Fibroblast of lung (primary cell): Measurements from ENCODE around the gene PBX4. TPM values are rescaled to one million over a fixed set of nuclear protein-coding genes. Genes with fewer than 3 reads are reported as not detected.

Experiments
- DNase-seq, 2 donors: peaks; one replicate each; pipeline versions ENCODE4 v3.0.0 to v3.0.0-alpha.2; 2010; ENCODE audit warnings: low read depth in 2 of 2
- H2AFZ ChIP-seq: 2 replicates; pipeline ENCODE4 v1.5.1; 2012; ENCODE audit warnings: low read length, control low read depth, inconsistent platforms
- H3K27ac ChIP-seq: 2 replicates; pipeline ENCODE4 v1.5.1; 2011; ENCODE audit warnings: low read length, control low read depth; ENCODE audit not compliant: insufficient read depth
- H3K27me3 ChIP-seq: 2 replicates; pipeline ENCODE4 v1.5.1; 2011; ENCODE audit warnings: mild to moderate bottlenecking, low read length; ENCODE audit not compliant: control insufficient read depth, insufficient read depth
- H3K36me3 ChIP-seq: 2 replicates; pipeline ENCODE4 v1.5.1; 2011; ENCODE audit warnings: low read length; ENCODE audit not compliant: control insufficient read depth, insufficient read depth
- H3K4me1 ChIP-seq: 2 replicates; pipeline ENCODE4 v1.5.1; 2011; ENCODE audit warnings: low read length; ENCODE audit not compliant: control insufficient read depth, insufficient read depth; ENCODE audit errors: extremely low read depth
- H3K4me2 ChIP-seq: 2 replicates; pipeline ENCODE4 v1.5.1; 2011; ENCODE audit warnings: low read length, control low read depth; ENCODE audit not compliant: insufficient read depth; ENCODE audit errors: extremely low read depth
- H3K4me3 ChIP-seq, 4 experiments: fragments of 200-600 bp in 1 of 4; sonication (generic) in 1 of 4; replicated peaks in 1 of 4; 2 replicates each; pipeline ENCODE4 v1.5.1; 2011 to 2016; ENCODE audit warnings: low read length in 4 of 4, low read depth in 3 of 4, mild to moderate bottlenecking in 3 of 4, control low read depth in 2 of 4, inconsistent platforms in 1 of 4, mixed read lengths in 1 of 4; ENCODE audit not compliant: insufficient read depth in 1 of 4; ENCODE audit errors: control extremely low read depth in 1 of 4
- H3K79me2 ChIP-seq: 2 replicates; pipeline ENCODE4 v1.5.1; 2012; ENCODE audit warnings: mild to moderate bottlenecking, low read length, inconsistent platforms; ENCODE audit not compliant: control insufficient read depth, insufficient read depth
- H3K9ac ChIP-seq: 2 replicates; pipeline ENCODE4 v1.5.1; 2011; ENCODE audit warnings: mild to moderate bottlenecking, low read length, control low read depth; ENCODE audit not compliant: insufficient read depth
- H3K9me3 ChIP-seq: 2 replicates; pipeline ENCODE4 v1.5.1; 2012; ENCODE audit warnings: low read depth, low read length; ENCODE audit not compliant: control insufficient read depth, insufficient read depth
- H4K20me1 ChIP-seq: 2 replicates; pipeline ENCODE4 v1.5.1; 2011; ENCODE audit warnings: low read length; ENCODE audit not compliant: control insufficient read depth, insufficient read depth; ENCODE audit errors: extremely low read depth
- EZH2 ChIP-seq: IDR thresholded peaks from 2 replicates; pipeline ENCODE4 v1.5.1; 2012; ENCODE audit warnings: low read length, control low read depth, mild to moderate bottlenecking; ENCODE audit errors: missing control alignments
- polyA plus RNA-seq, 2 donors: library from polyadenylated mRNA; depleted of rRNA in 1 of 2; stranded (reverse) in 1 of 2; unstranded in 1 of 2; fragments of >200 nt; gene quantifications; 2 replicates each; pipeline ENCODE4 v1.2.1, GENCODE V29; 2011 to 2012; ENCODE audit warnings: missing spikeins in 1 of 2
- total RNA-seq: library from RNA; depleted of rRNA; stranded (reverse); fragments of >200 nt; gene quantifications from 2 replicates; pipeline ENCODE4 v1.2.1, GENCODE V29; 2014
- TF ChIP-seq, protein P1 (sequence below), 2 donors: IDR thresholded peaks in 1 of 2; conservative IDR thresholded peaks in 1 of 2; 1 replicate in 1 of 2; 2 replicates in 1 of 2; pipeline ENCODE4 v1.5.1; 2011 to 2012; ENCODE audit warnings: low read length in 2 of 2, control low read depth in 1 of 2, inconsistent platforms in 1 of 2, low read depth in 1 of 2, mild to moderate bottlenecking in 1 of 2

The PBX4 gene
- total and polyA plus RNA-seq, 2 donors (not counting 1 experiment from before 2014, with no cell fraction given): 0.39 to 1.7 TPM

DNA sequence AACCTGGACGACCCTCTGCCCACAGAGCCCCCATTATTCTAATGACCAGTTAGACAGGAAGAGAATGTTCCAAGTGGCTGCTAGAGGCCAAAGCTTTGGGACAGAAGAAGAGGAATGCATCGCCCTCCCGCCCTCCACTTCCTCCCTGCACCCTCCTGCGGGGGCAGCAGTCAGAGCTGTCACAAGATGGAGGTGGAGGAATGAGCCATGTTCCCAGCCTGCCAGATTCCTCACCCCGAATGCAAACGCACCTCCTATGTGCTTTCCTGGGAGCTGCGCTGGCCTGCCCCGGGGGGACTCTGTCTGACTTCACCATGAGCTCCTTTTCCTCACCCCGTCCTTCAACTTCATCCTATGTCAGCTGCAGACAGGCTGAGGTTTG is 88.1 kb downstream of the PBX4 start:
- TF ChIP-seq, protein P1, sequence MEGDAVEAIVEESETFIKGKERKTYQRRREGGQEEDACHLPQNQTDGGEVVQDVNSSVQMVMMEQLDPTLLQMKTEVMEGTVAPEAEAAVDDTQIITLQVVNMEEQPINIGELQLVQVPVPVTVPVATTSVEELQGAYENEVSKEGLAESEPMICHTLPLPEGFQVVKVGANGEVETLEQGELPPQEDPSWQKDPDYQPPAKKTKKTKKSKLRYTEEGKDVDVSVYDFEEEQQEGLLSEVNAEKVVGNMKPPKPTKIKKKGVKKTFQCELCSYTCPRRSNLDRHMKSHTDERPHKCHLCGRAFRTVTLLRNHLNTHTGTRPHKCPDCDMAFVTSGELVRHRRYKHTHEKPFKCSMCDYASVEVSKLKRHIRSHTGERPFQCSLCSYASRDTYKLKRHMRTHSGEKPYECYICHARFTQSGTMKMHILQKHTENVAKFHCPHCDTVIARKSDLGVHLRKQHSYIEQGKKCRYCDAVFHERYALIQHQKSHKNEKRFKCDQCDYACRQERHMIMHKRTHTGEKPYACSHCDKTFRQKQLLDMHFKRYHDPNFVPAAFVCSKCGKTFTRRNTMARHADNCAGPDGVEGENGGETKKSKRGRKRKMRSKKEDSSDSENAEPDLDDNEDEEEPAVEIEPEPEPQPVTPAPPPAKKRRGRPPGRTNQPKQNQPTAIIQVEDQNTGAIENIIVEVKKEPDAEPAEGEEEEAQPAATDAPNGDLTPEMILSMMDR (conservative IDR thresholded peaks at IDR 0.05 in 1 of 2, IDR thresholded peaks at IDR 0.05 in 1 of 2; ENCODE audit: low read depth in 1 of 2, low read length in 2 of 2): no peak
- no peak for TF ChIP-seq EZH2
- H3K9me3 ChIP-seq: no peaks in the 10 kb centered on the region
- H3K79me2 ChIP-seq: no peaks in the 10 kb centered on the region
- H3K27ac ChIP-seq: no peak overlapping the region
- no peak overlapping the region for H3K4me2 ChIP-seq
- no peak overlapping the region for H3K4me3 ChIP-seq
- no peak for DNase-seq
- no peaks in the 10 kb centered on the region for H3K4me1 ChIP-seq
- no peak overlapping the region for H3K9ac ChIP-seq
- H3K36me3 ChIP-seq: peaks cover 5% of the 10 kb centered on the region
- no peak overlapping the region for H2AFZ ChIP-seq
- no peaks in the 10 kb centered on the region for H4K20me1 ChIP-seq
- no peaks in the 10 kb centered on the region for H3K27me3 ChIP-seq

DNA sequence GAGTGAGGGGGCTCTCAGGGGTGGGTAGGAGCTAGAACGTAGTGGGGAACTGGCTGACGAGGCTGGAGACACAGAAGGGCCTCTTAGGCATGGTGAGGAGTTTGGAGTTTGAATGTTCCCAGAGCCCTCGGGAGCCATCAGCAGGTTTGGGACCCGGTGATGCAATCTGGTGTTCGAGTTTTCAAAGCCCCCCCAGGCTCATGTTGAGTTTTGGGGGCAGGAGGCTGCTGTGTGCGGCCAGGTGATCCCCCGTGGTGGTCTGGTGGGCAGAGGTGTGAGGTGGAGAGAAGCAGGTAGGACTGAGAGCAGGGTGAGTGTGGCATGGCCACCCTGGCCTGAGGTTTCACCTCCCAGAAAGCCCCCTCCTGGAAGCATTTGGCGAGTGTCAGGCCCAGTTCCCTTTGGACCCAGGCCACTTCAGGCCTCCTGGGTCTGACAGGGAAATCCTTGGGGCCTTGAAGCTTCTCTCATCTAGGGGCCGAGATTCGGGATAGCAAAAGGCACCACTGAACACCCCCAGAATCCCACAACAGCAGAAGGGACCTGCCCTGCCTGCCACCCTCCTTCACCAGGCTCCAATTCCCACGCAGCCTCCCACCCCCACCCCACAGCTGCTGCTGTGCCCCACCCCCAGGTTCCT is 88.6 kb downstream of the PBX4 start:
- Histone ChIP-seq H3K4me3 (no peak overlapping the region), H4K20me1 (no peaks in the 10 kb centered on the region)

DNA sequence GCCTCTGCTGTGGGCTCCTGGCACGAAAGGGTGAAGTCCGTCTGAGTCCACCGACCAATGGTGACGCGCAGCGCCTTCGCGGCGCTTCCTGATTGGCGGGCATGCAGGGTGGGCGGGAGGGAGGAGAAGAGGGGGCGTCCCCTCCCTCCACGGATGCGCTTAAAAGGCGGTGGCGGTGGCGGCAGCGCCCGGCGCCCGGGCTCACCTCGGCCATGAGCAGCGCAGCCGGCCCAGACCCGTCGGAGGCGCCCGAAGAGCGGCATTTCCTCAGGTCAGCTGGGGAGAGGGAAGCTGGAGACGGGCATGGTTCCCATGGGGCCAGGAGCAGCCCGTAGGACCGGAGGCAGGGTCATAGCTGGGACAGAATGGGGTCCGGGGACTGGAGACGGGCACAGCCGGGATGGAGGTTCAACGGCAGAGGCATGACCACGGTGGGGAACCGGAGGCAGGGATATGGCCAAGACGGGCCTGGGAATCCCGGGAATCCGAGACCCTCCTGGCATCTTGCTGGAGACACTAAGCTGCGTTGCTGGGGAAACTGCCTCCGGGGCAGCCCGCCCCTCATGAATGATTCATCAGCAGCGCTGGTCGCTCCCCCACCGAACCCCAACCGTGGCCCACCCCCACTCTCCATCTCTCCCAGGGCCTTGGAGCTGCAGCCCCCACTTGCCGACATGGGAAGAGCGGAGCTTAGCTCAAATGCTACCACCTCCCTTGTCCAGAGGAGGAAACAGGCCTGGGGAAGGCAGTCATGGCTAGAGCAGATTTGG is 89.6 kb downstream of the PBX4 start, which contains the start of gene YJEFN3:
Gene YJEFN3 (plus strand): TSS at position 191 of the 770 bp plus-strand sequence. CDS start 22 bp downstream, at position 213.
- Histone ChIP-seq H3K4me2 (no peak within 1 kb of the TSS), H3K9ac (no peak within 1 kb of the TSS), H3K27me3 (no peaks in the 10 kb centered on the region), H3K79me2 (no peaks in the 10 kb centered on the region), H3K36me3 (peaks cover 5% of the 10 kb centered on the region), H3K9me3 (no peaks in the 10 kb centered on the region), H3K4me3 (no peak within 1 kb of the TSS), H3K4me1 (no peaks in the 10 kb centered on the region), H3K27ac (no peak within 1 kb of the TSS), H4K20me1 (no peaks in the 10 kb centered on the region), H2AFZ (no peak within 1 kb of the TSS)
- DNase-seq: peak in 1 of 2 donors; percentile 62
- no peak for TF ChIP-seq EZH2
- TF ChIP-seq, protein P1 (conservative IDR thresholded peaks at IDR 0.05 in 1 of 2, IDR thresholded peaks at IDR 0.05 in 1 of 2; ENCODE audit: low read depth in 1 of 2, low read length in 2 of 2): no peak

More for the DNA sequence above, 88.6 kb downstream of the PBX4 start:
- Histone ChIP-seq H3K36me3 (peaks cover 5% of the 10 kb centered on the region), H3K4me2 (no peak overlapping the region), H3K79me2 (no peaks in the 10 kb centered on the region), H3K9ac (no peak overlapping the region), H3K4me1 (no peaks in the 10 kb centered on the region), H2AFZ (no peak overlapping the region), H3K27me3 (no peaks in the 10 kb centered on the region), H3K27ac (no peak overlapping the region), H3K9me3 (no peaks in the 10 kb centered on the region)
- TF ChIP-seq, protein P1 (conservative IDR thresholded peaks at IDR 0.05 in 1 of 2, IDR thresholded peaks at IDR 0.05 in 1 of 2; ENCODE audit: low read depth in 1 of 2, low read length in 2 of 2): no peak
- no peak for TF ChIP-seq EZH2
- DNase-seq: no peak
